Gastroesophageal sphincter (tissue), 3 donors: ENCODE data around the gene SMURF1.

Source experiments
- CTCF ChIP-seq, 4 experiments: fragments of 200-600 bp in 2 of 4; fragments of 450-650 bp in 2 of 4; sonication (generic) in 1 of 4; IDR thresholded peaks; one replicate each; pipeline ENCODE4 v1.5.1; 2017 to 2019; ENCODE audit warnings: antibody characterized with exemption in 4 of 4, mild to moderate bottlenecking in 2 of 4, moderate library complexity in 2 of 4
- EP300 ChIP-seq: sonication (generic); formaldehyde crosslinking; IDR thresholded peaks from one replicate; pipeline ENCODE4 v1.6.1; 2017; ENCODE audit warnings: antibody characterized with exemption, mild to moderate bottlenecking
- POLR2A ChIP-seq, 2 donors: fragments of 450-650 bp; IDR thresholded peaks; one replicate each; pipeline ENCODE4 v1.6.1; 2017; ENCODE audit warnings: antibody characterized with exemption in 2 of 2, mild to moderate bottlenecking in 2 of 2, moderate library complexity in 1 of 2
- POLR2AphosphoS5 ChIP-seq: sonication (generic); formaldehyde crosslinking; IDR thresholded peaks from one replicate; pipeline ENCODE4 v1.6.1; 2017; ENCODE audit warnings: antibody characterized with exemption

- TF ChIP-seq POLR2AphosphoS5 = no peak
- no peak for TF ChIP-seq POLR2A (IDR thresholded peaks at IDR 0.05)
- TF ChIP-seq CTCF (IDR thresholded peaks at IDR 0.05) = no peak
- TF ChIP-seq EP300 = no peak
These were observed 65.5 kb downstream of the SMURF1 start for GRCh38 chr7:99078416-99078815.
